ENCODE data around the gene ITPK1.

Gene ITPK1

GRCh38 chr14:92938890-92939671 is 176.6 kb downstream of the ITPK1 start:
- DNase-seq (ENCODE audit: low spot score) = no peak
- TF ChIP-seq CTCF (IDR thresholded peaks at IDR 0.05; ENCODE audit: extremely low read depth, missing control alignments) = no peak

- no peak for TF ChIP-seq CTCF (IDR thresholded peaks at IDR 0.05; ENCODE audit: extremely low read depth, missing control alignments)
- DNase-seq (ENCODE audit: low spot score) = no peak
Measured at GRCh38 chr14:92938235-92938875, 177.4 kb downstream of the ITPK1 start.

- DNase-seq (ENCODE audit: low spot score) = no peak
- TF ChIP-seq CTCF (IDR thresholded peaks at IDR 0.05; ENCODE audit: extremely low read depth, missing control alignments) = no peak
Measured at GRCh38 chr14:92937051-92937937, 178.4 kb downstream of the ITPK1 start.

GRCh38 chr14:92936085-92936484 is 179.6 kb downstream of the ITPK1 start:
- no peak for DNase-seq (ENCODE audit: low spot score)
- no peak for TF ChIP-seq CTCF (IDR thresholded peaks at IDR 0.05; ENCODE audit: extremely low read depth, missing control alignments)

- no peak for DNase-seq (ENCODE audit: low spot score)
- no peak for TF ChIP-seq CTCF (IDR thresholded peaks at IDR 0.05; ENCODE audit: extremely low read depth, missing control alignments)
Measured at GRCh38 chr14:92935446-92935845, 180.3 kb downstream of the ITPK1 start.

- no peak for DNase-seq (ENCODE audit: low spot score)
- no peak for TF ChIP-seq CTCF (IDR thresholded peaks at IDR 0.05; ENCODE audit: extremely low read depth, missing control alignments)
Measured at GRCh38 chr14:92934196-92935085, 181.3 kb downstream of the ITPK1 start.
